ENCODE measurements around the gene C1orf115. TPM values are rescaled to one million over a fixed set of nuclear protein-coding genes. Genes with fewer than 3 reads are reported as not detected.

Gene C1orf115
- total RNA-seq, 4 donors from 2014 or later: 10.0 to 24.5 (median 14.8) TPM

DNA sequence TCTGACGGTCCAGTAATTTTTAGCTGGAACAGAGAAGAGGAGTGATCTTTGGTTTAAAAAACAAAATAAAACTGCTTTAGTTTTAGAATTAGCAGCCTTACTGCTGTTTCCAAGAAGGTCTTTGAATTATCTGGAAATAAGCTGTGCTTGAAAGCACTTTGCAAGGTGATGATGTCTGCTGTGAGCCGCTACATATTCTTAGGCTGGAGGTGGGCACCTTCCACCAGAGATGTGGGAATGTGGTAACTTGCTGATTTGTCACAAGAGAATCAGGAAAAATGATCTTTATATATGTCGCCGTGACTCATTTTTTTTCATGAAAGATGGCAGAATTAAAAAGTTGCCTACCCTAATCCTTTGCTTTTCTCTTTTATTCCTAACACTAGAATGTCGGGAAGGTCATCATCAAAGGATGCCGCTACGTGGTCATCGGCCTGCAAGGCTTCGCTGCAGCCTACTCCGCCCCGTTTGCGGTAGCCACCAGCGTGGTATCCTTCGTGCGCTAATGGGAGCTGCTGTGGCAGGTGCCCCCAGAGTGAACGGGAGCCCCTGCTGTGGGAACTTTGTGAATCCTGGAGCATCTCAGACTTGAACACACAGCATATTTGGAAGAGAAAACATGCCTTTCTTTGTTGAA, 6.2 kb downstream of the C1orf115 start:
- TF ChIP-seq POLR2A (IDR thresholded peaks at IDR 0.05) (no peak), POLR2AphosphoS5 (IDR thresholded peaks at IDR 0.05) (no peak), EP300 (IDR thresholded peaks at IDR 0.05) (no peak)
- TF ChIP-seq, protein P1, sequence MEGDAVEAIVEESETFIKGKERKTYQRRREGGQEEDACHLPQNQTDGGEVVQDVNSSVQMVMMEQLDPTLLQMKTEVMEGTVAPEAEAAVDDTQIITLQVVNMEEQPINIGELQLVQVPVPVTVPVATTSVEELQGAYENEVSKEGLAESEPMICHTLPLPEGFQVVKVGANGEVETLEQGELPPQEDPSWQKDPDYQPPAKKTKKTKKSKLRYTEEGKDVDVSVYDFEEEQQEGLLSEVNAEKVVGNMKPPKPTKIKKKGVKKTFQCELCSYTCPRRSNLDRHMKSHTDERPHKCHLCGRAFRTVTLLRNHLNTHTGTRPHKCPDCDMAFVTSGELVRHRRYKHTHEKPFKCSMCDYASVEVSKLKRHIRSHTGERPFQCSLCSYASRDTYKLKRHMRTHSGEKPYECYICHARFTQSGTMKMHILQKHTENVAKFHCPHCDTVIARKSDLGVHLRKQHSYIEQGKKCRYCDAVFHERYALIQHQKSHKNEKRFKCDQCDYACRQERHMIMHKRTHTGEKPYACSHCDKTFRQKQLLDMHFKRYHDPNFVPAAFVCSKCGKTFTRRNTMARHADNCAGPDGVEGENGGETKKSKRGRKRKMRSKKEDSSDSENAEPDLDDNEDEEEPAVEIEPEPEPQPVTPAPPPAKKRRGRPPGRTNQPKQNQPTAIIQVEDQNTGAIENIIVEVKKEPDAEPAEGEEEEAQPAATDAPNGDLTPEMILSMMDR (IDR thresholded peaks at IDR 0.05): no peak
- H3K36me3 ChIP-seq: peaks cover 3% of the 10 kb centered on the region
- H3K4me3 ChIP-seq: no peak overlapping the region
- no peaks in the 10 kb centered on the region for H3K27me3 ChIP-seq
- WGBS: 94% methylated on average over 16 of the region's 16 CpGs
- H3K27ac ChIP-seq: no peak overlapping the region
- H3K9me3 ChIP-seq: no peaks in the 10 kb centered on the region
- DNase-seq (ENCODE audit: low spot score in 2 of 2): no peak
- H3K4me1 ChIP-seq: peaks cover 4% of the 10 kb centered on the region

DNA sequence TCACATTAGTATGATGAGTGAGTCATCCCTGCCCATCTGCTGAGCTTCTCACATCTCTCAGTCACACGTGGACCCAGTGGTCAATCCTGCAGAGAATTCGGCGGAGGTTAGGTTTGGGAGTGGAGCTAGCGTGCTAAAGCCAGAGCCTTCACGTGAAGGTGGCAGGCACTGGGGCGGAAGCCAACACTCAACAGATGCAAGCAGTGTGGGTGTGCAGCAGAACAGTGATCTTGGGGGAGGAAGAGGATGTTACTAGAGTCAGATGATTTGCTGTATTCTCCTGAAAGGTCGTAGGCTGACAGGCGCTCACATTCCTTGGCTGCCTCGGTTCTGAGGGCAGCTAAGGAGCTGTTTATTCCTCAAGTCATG, 6.7 kb downstream of the C1orf115 start:
- peaks cover 4% of the 10 kb centered on the region for H3K4me1 ChIP-seq
- TF ChIP-seq, protein P1 (IDR thresholded peaks at IDR 0.05): no peak
- TF ChIP-seq POLR2AphosphoS5 (IDR thresholded peaks at IDR 0.05) (no peak), EP300 (IDR thresholded peaks at IDR 0.05) (no peak), POLR2A (IDR thresholded peaks at IDR 0.05) (no peak)
- no peak overlapping the region for H3K4me3 ChIP-seq
- H3K27me3 ChIP-seq: no peaks in the 10 kb centered on the region
- 76% methylated on average over 7 of the region's 9 CpGs for WGBS
- peaks cover 3% of the 10 kb centered on the region for H3K36me3 ChIP-seq
- no peaks in the 10 kb centered on the region for H3K9me3 ChIP-seq
- no peak overlapping the region for H3K27ac ChIP-seq
- no peak for DNase-seq (ENCODE audit: low spot score in 2 of 2)

DNA sequence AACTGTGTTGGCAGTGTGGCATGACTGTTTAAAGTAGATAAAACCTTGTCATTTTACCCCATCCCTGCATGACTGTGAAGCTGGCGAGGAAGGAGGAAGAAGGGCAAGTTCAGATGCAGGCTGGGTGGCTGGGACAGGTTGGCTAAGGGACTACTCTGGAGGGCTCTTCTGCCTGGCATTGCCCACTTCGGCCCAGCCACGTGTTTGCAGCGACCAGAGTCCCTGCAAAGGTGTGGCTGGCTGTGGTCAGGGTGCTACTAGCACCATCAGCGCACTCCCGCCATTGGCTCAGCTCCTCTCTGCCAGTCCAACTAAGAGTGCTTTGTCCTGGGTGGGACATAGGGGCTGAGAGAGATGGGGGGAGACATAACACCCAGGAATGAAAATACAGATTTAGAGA, 7.2 kb downstream of the C1orf115 start:
- 93% methylated on average over 6 of the region's 6 CpGs for WGBS
- DNase-seq (ENCODE audit: low spot score in 2 of 2): no peak
- TF ChIP-seq, protein P1 (IDR thresholded peaks at IDR 0.05): no peak
- no peak for TF ChIP-seq POLR2AphosphoS5 (IDR thresholded peaks at IDR 0.05)
- no peak for TF ChIP-seq EP300 (IDR thresholded peaks at IDR 0.05)
- no peak for TF ChIP-seq POLR2A (IDR thresholded peaks at IDR 0.05)
- no peak overlapping the region for H3K4me3 ChIP-seq
- H3K9me3 ChIP-seq: no peaks in the 10 kb centered on the region
- no peak overlapping the region for H3K27ac ChIP-seq
- peaks cover 3% of the 10 kb centered on the region for H3K36me3 ChIP-seq
- H3K27me3 ChIP-seq: no peaks in the 10 kb centered on the region
- H3K4me1 ChIP-seq: peaks cover 4% of the 10 kb centered on the region

DNA sequence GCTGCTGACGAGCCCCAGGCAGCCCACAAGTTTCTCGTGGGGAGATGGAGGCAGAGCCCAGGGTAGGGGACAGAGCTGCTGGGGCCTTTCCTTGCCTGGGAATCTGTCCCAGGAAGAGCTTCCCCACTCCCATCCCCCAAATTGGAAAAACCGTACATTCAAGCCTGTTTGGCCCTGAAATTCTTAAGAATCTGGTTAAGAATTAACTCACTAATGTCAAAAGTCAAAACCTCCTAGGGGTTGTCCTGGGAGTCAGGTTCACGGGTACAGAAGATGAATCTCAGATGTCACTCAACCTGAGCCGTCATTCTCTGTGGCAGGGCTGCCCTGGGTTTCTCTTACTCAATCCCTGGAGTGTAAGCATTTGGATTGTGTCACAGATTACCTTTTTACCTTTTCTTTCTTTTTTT, 8.4 kb downstream of the C1orf115 start:
- Histone ChIP-seq H3K27ac (no peak overlapping the region), H3K27me3 (no peaks in the 10 kb centered on the region), H3K4me1 (peaks cover 4% of the 10 kb centered on the region), H3K4me3 (no peak overlapping the region), H3K9me3 (no peaks in the 10 kb centered on the region), H3K36me3 (peaks cover 3% of the 10 kb centered on the region)
- TF ChIP-seq, protein P1 (IDR thresholded peaks at IDR 0.05): no peak
- TF ChIP-seq POLR2AphosphoS5 (IDR thresholded peaks at IDR 0.05) (no peak), EP300 (IDR thresholded peaks at IDR 0.05) (no peak)
- WGBS: 77% methylated on average over 5 of the region's 5 CpGs
- DNase-seq (ENCODE audit: low spot score in 2 of 2): no peak

DNA sequence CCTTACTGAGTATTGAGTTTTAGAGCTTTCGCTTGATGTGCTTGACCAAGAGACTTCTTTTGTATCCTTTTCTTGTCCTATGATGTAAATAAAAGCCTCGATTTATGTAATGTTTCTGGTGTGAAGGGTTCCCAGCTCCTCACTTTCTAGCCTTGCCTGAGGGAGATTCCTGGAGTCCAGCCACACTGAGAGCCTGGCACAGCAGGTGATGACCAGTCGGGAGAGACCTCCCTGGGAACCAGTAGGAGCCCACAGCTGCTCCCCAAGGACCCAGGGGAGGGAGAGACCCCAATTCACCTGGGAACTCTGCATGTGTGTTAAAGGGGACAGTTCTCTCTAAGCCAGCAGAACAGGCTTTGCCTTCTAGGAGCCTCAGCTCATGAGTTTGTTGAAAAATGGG, 8.9 kb downstream of the C1orf115 start:
- Histone ChIP-seq H3K4me1 (peaks cover 4% of the 10 kb centered on the region), H3K27me3 (no peaks in the 10 kb centered on the region), H3K27ac (no peak overlapping the region), H3K9me3 (no peaks in the 10 kb centered on the region), H3K36me3 (peaks cover 3% of the 10 kb centered on the region), H3K4me3 (no peak overlapping the region)
- DNase-seq (ENCODE audit: low spot score in 2 of 2): no peak
- 81% methylated on average over 3 of the region's 3 CpGs for WGBS
- TF ChIP-seq POLR2AphosphoS5 (IDR thresholded peaks at IDR 0.05) (no peak), POLR2A (IDR thresholded peaks at IDR 0.05) (no peak), EP300 (IDR thresholded peaks at IDR 0.05) (no peak)
- TF ChIP-seq, protein P1 (IDR thresholded peaks at IDR 0.05): no peak
